Smooth muscle cell (in vitro differentiated cells): Measurements from ENCODE around the gene UNC5CL. TPM values are rescaled to one million over a fixed set of nuclear protein-coding genes. Genes with fewer than 3 reads are reported as not detected.

Source experiments
- DNase-seq: peaks from one replicate; lab custom pipeline; 2025; ENCODE audit not compliant: unreplicated experiment; lab: John Stamatoyannopoulos, UW
- H2AFZ ChIP-seq: fragments of 200-600 bp; sonication (generic); 2 replicates; pipeline ENCODE4 v1.6.0; 2016; ENCODE audit warnings: antibody characterized with exemption, low read depth, mild to moderate bottlenecking
- H3F3A ChIP-seq: fragments of 200-600 bp; sonication (generic); 2 replicates; pipeline ENCODE4 v1.6.0; 2017; ENCODE audit warnings: antibody characterized with exemption, low read depth
- H3K27ac ChIP-seq: fragments of 200-600 bp; sonication (generic); 2 replicates; pipeline ENCODE4 v1.5.1; 2016; ENCODE audit warnings: low read depth, mild to moderate bottlenecking
- H3K27me3 ChIP-seq: fragments of 200-600 bp; sonication (generic); 2 replicates; pipeline ENCODE4 v1.6.1; 2016; ENCODE audit warnings: low read depth, mild to moderate bottlenecking
- H3K36me3 ChIP-seq: fragments of 200-600 bp; sonication (generic); 2 replicates; pipeline ENCODE4 v1.5.1; 2016; ENCODE audit warnings: low read depth
- H3K4me1 ChIP-seq: fragments of 200-600 bp; sonication (generic); 2 replicates; pipeline ENCODE4 v1.5.1; 2016; ENCODE audit warnings: low read depth
- H3K4me2 ChIP-seq: fragments of 200-600 bp; sonication (generic); 2 replicates; pipeline ENCODE4 v1.6.0; 2016; ENCODE audit warnings: mild to moderate bottlenecking
- H3K4me3 ChIP-seq: fragments of 200-600 bp; sonication (generic); 2 replicates; pipeline ENCODE4 v1.5.1; 2016; ENCODE audit warnings: mild to moderate bottlenecking
- H3K79me2 ChIP-seq: fragments of 200-600 bp; sonication (generic); 2 replicates; pipeline ENCODE4 v1.6.0; 2016; ENCODE audit warnings: low read depth, mild to moderate bottlenecking
- H3K9ac ChIP-seq: fragments of 200-600 bp; sonication (generic); 2 replicates; pipeline ENCODE4 v1.6.0; 2016; ENCODE audit warnings: low read depth
- H3K9me3 ChIP-seq: fragments of 200-600 bp; sonication (generic); replicated peaks from 2 replicates; pipeline ENCODE4 v1.5.1; 2016; ENCODE audit warnings: low read depth
- H4K20me1 ChIP-seq: fragments of 200-600 bp; sonication (generic); 2 replicates; pipeline ENCODE4 v1.6.0; 2016; ENCODE audit warnings: low read depth
- WGBS: methylation state at CpG from one replicate; pipeline ENCODE4 v1.1.7; 2016; ENCODE audit warnings: low lambda C conversion rate; 5-methylcytosine and 5-hydroxymethylcytosine counted together
- polyA plus RNA-seq: library from polyadenylated mRNA; unstranded; fragments of >200 nt; fragmentation: Nextera tagmentation; extraction: Ambion mirVana; gene quantifications from 2 replicates; pipeline ENCODE4 v1.2.1, GENCODE V29; 2016
- total RNA-seq: library from RNA; depleted of rRNA; stranded (reverse); fragments of >200 nt; gene quantifications from 2 replicates; pipeline ENCODE4 v1.2.3, GENCODE V29; 2014
- TF ChIP-seq, protein P1 (sequence below): fragments of 200-600 bp; sonication (generic); IDR thresholded peaks from 2 replicates; pipeline ENCODE4 v1.5.1; 2017; ENCODE audit warnings: borderline replicate concordance, mild to moderate bottlenecking, antibody characterized with exemption; ENCODE audit not compliant: insufficient read depth, poor library complexity, severe bottlenecking

The UNC5CL gene
- total and polyA plus RNA-seq, 2 experiments from 2014 or later = 1.1 to 3.4 TPM

DNA sequence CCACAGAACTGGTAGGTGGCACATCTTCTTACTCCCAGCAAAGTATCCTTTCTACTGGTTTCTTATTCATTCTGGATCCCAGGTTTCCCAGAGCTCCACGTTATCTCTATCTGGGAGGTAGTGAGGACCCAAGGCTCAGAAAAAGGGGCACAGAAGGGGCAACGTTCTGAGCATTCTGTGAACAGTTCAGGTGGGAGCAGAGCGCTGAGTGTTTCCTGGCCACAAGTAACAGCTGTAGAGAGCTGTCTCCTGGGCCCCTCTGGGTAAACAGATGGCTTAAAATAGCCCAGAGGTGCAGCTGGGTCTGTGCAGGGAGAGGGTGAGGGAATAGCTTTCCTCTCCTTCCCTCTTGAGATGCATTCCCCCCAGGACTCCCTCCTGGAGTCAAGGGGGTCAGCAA lies 16.1 kb upstream of the UNC5CL start:
- Histone ChIP-seq H3K9me3 (no peaks in the 10 kb centered on the region), H3K27ac (no peak overlapping the region), H3K4me3 (no peak overlapping the region), H3F3A (no peaks in the 10 kb centered on the region), H3K4me2 (peak overlapping the region; percentile 40), H3K27me3 (no peaks in the 10 kb centered on the region), H2AFZ (no peak overlapping the region), H4K20me1 (no peaks in the 10 kb centered on the region), H3K9ac (no peak overlapping the region), H3K36me3 (no peaks in the 10 kb centered on the region), H3K4me1 (peaks cover 7% of the 10 kb centered on the region), H3K79me2 (no peaks in the 10 kb centered on the region)
- WGBS = 82% methylated on average over 3 of the region's 3 CpGs
- TF ChIP-seq, protein P1, sequence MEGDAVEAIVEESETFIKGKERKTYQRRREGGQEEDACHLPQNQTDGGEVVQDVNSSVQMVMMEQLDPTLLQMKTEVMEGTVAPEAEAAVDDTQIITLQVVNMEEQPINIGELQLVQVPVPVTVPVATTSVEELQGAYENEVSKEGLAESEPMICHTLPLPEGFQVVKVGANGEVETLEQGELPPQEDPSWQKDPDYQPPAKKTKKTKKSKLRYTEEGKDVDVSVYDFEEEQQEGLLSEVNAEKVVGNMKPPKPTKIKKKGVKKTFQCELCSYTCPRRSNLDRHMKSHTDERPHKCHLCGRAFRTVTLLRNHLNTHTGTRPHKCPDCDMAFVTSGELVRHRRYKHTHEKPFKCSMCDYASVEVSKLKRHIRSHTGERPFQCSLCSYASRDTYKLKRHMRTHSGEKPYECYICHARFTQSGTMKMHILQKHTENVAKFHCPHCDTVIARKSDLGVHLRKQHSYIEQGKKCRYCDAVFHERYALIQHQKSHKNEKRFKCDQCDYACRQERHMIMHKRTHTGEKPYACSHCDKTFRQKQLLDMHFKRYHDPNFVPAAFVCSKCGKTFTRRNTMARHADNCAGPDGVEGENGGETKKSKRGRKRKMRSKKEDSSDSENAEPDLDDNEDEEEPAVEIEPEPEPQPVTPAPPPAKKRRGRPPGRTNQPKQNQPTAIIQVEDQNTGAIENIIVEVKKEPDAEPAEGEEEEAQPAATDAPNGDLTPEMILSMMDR = no peak
- no peak for DNase-seq

DNA sequence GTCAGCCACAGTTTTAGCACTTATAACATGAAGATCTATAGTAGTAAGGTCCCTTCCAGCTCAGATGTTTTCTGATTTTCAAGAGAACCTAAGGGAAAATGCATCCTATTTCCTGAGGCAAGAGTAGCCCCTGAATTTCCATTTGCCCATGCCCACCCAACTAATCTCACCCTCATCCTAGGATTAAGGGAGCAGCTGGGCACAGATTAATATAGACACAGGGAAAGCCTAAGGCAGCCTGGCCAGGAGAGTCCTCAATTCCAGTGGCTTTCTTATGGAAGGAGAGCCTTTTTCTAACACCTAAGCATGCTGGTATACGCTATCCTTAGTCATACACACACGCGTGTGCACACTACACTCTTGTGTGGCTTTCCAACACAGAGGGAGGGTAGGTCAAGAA lies 15.5 kb upstream of the UNC5CL start:
- Histone ChIP-seq H3K4me1 (peaks cover 10% of the 10 kb centered on the region), H3F3A (no peaks in the 10 kb centered on the region), H3K27me3 (no peaks in the 10 kb centered on the region), H3K9ac (no peak overlapping the region), H3K79me2 (no peaks in the 10 kb centered on the region), H2AFZ (no peak overlapping the region), H4K20me1 (no peaks in the 10 kb centered on the region), H3K36me3 (no peaks in the 10 kb centered on the region), H3K9me3 (no peaks in the 10 kb centered on the region), H3K4me2 (no peak overlapping the region), H3K4me3 (no peak overlapping the region), H3K27ac (no peak overlapping the region)
- TF ChIP-seq, protein P1 = no peak
- no peak for DNase-seq
- 96% methylated on average over 3 of the region's 3 CpGs for WGBS

DNA sequence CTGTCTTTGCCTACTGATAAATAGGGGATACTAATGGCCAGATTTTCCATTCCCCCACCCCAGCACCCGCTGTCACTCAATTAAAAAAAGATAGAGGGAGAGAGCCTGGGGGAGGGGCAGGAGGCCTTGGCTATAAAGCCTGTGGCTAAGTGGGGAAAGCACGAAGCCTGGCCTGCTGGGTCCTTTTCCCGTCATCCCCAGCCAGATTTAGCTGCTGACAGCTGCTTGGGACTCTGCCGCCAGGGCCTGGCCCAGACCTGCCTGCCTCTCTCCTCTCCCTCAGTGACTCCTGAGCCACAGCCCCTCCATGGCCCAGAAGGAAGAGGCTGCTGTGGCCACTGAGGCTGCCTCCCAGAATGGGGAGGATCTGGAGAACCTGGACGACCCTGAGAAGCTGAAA lies 14.0 kb upstream of the UNC5CL start, which contains the start of gene APOBEC2:
Gene APOBEC2 (plus strand): TSS at position 162 of the 400 bp plus-strand sequence. CDS start 146 bp downstream, at position 308.
- DNase-seq = no peak
- Histone ChIP-seq H3K27ac (no peak within 1 kb of the TSS), H3K9ac (no peak within 1 kb of the TSS), H3K9me3 (no peaks in the 10 kb centered on the region), H3K4me3 (no peak within 1 kb of the TSS), H3K27me3 (no peaks in the 10 kb centered on the region), H3K4me2 (no peak within 1 kb of the TSS), H3F3A (peaks cover 3% of the 10 kb centered on the region), H3K36me3 (no peaks in the 10 kb centered on the region), H2AFZ (no peak within 1 kb of the TSS), H3K4me1 (peaks cover 10% of the 10 kb centered on the region), H3K79me2 (no peaks in the 10 kb centered on the region), H4K20me1 (no peaks in the 10 kb centered on the region)
- TF ChIP-seq, protein P1 = no peak
- 30% methylated on average over 5 of the region's 5 CpGs for WGBS

DNA sequence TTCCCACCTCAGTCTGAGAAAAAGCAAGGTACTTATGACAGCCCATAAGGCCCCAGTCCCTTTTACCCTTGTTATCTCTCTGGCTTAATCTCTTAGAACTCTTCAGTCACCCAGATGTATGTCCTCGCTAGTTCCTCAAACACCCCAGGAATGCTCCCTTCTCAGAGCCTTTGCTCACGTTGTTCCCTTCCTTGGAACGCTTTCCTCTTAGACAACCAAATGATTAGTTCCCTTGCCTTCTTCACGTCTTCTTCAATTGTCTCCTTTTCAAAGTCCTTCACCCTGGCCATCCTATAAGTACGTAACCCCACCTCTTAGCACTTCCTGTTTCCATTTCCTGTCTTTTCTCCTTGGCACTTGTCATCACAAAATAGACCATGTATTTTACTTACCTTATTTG lies 12.9 kb upstream of the UNC5CL start:
- Histone ChIP-seq H3K79me2 (no peaks in the 10 kb centered on the region), H2AFZ (no peak overlapping the region), H3K9ac (no peak overlapping the region), H3K27me3 (no peaks in the 10 kb centered on the region), H3K4me3 (no peak overlapping the region), H3K27ac (no peak overlapping the region), H3K9me3 (no peaks in the 10 kb centered on the region), H4K20me1 (no peaks in the 10 kb centered on the region), H3K4me2 (no peak overlapping the region), H3F3A (peaks cover 3% of the 10 kb centered on the region), H3K4me1 (peaks cover 10% of the 10 kb centered on the region), H3K36me3 (no peaks in the 10 kb centered on the region)
- 85% methylated on average over 5 of the region's 5 CpGs for WGBS
- TF ChIP-seq, protein P1 = no peak
- no peak for DNase-seq
